NCI-H510A treated with DMSO at 0.1 percent for 48 hours (cell line): ENCODE data around the gene DPYSL5.

Experiments
- DNase-seq: peaks from one replicate; lab custom pipeline; 2025; lab: John Stamatoyannopoulos, UW

Gene DPYSL5

GRCh38 chr2:26969077-26969844 is 121.3 kb downstream of the DPYSL5 start:
- no peak for DNase-seq

- peak; percentile 74 for DNase-seq
Observed at GRCh38 chr2:26970244-26970927, 122.5 kb downstream of the DPYSL5 start, which contains the start of gene MAPRE3. TSS of gene MAPRE3 (plus strand) at chr2:26970637. CDS start at chr2:27022219, 51,582 bp downstream.

GRCh38 chr2:26970928-26971627 is 123.1 kb downstream of the DPYSL5 start:
- DNase-seq, result peak; percentile 3

GRCh38 chr2:26971911-26972786 is 124.2 kb downstream of the DPYSL5 start:
- DNase-seq, result no peak

- no peak for DNase-seq
Observed at GRCh38 chr2:26974352-26974751, 126.4 kb downstream of the DPYSL5 start.

DNA sequence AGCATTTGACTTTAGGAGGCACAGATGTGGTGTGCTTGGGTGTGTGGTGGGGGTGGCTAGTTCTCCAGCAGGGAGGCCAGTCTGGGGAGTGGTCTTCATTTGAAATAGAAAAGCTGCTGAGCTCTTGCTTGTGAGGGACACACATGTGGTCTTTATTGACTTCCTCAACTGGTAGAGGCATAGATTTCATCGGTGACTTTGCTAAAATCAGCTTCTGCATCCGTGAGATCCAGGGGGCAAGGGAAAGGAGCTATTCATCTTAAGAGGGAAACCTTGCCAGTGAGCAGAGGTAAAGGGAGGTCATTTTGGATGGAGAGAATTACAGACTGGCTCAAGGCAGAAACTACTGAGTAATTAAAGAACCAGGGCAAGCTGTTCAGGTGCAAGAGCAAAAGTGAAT is 127.2 kb downstream of the DPYSL5 start:
- no peak for DNase-seq

DNA sequence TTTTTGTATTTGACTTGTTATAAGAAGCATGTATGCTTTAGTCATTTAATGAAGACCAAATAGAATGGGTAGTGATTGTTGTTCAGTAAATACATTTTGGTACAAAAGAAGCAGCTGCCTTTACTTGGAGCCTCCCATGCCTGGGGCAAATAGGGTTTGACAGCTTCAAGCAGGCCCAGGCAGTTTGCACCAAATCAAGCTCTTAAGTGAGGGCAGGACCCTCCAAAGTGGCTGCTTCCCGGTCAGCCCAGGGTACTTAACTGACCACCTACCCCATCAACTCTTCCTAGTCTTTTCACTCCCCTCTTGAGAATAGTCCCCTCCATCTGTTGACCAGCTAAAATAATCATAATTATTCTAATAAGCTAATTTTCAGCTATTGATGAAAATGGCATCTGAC is 127.7 kb downstream of the DPYSL5 start:
- no peak for DNase-seq

- no peak for DNase-seq
Observed at GRCh38 chr2:26976237-26976636, 128.3 kb downstream of the DPYSL5 start.

DNA sequence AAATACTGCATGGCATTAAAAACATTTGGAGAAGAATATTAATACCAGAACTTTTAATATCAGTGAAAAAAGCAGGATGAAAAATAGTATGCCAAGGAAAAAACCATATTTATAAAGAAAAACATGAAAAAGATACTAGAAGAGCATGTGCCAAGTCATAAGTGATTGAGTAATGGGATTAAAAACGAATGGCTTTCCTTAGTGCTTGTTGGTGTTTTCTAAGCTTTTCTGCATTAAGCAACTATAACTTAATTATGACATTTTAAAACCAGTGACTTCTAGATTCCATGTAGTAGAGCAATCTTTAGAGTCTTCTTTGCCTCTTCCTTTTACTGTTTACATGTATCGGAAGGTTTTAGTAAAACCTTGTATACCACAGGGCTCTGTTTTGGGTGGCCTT is 129.1 kb downstream of the DPYSL5 start:
- no peak for DNase-seq

GRCh38 chr2:26978061-26978596 is 130.2 kb downstream of the DPYSL5 start:
- peak; percentile 59 for DNase-seq

GRCh38 chr2:26979741-26980140 is 131.8 kb downstream of the DPYSL5 start:
- no peak for DNase-seq

- DNase-seq, result no peak
Observed at GRCh38 chr2:26980971-26981370, 133.0 kb downstream of the DPYSL5 start.

GRCh38 chr2:26982102-26982742 is 134.3 kb downstream of the DPYSL5 start:
- peak; percentile 66 for DNase-seq

DNA sequence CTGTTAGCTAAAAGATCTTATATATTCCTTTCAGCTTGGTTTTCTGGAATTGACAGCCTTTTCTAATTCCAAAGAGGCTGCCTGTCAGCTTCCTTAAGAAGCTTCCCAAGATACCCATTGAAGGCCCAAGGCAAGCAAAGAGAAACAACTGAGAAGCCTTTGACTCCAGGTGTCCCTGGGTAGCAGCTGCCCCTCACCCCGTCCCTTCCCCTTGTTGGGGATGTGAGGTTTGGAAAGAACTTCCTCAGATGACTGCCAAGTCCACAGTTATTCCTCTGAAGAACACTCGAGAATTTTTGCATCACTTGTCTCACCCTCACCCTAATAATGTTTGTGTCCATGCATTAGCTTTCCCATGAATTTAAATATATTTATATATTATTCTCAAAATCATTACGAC is 135.8 kb downstream of the DPYSL5 start:
- no peak for DNase-seq

DNA sequence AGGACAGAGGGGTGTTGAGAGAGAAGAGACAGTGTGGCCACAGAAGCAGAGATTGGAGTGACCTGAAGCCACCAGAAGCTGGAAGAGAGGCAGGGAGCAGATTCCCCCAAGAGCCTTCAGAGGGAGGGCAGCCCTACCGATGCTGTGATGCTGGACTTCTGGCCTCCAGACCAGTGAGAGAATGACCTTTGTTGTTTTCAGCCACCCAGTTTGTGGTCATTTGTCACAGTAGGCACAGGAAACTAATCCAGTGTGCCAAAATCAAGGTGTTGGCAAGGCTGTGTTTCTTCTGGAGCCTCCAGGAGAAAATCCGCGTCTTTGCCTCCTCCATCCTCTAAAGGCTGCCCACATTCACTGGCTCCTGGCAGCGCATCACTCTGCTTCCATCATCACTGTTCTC is 137.9 kb downstream of the DPYSL5 start:
- no peak for DNase-seq

DNA sequence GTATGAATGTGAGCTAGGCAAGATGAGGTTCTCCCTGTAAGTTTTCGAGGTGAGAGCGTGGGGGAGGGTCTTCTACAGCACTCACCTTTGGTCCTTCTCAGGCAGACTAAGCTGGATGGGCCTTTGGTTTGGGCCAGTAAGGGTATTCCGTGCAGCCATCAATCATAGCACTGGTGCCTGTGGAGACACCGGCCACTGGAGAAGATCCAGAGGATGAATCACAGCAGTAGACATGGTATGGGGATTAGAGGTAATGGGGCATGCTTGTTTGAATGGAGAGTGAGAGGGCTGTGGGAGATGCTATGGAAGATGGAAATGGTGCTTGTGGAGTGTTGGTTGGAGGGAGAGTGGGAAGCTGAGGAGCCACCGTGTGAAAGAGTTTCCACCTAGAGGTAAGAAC is 138.6 kb downstream of the DPYSL5 start:
- DNase-seq, result no peak

GRCh38 chr2:26988058-26988860 is 140.3 kb downstream of the DPYSL5 start:
- no peak for DNase-seq

GRCh38 chr2:26989156-26989555 is 141.2 kb downstream of the DPYSL5 start:
- no peak for DNase-seq

GRCh38 chr2:26991717-26992116 is 143.8 kb downstream of the DPYSL5 start:
- no peak for DNase-seq

GRCh38 chr2:26993768-26994167 is 145.8 kb downstream of the DPYSL5 start:
- DNase-seq, result no peak
